Psoas muscle (tissue), 8 donors: ENCODE data around the gene P4HA2. TPM values are rescaled to one million over a fixed set of nuclear protein-coding genes. Genes with fewer than 3 reads are reported as not detected.

Experiments
- ATAC-seq, 4 donors: fragments of 200-7000 bp; cut with Tn5 transposase; one replicate each; pipeline ENCODE4 v1.9.1; 2020; ENCODE audit warnings: moderate library complexity in 3 of 4, mild to moderate bottlenecking in 2 of 4
- DNase-seq, 2 donors: peaks; one replicate each; pipeline ENCODE4 v3.0.0-alpha.2; 2020
- H3K27ac ChIP-seq: fragments of 200-600 bp; one replicate; pipeline ENCODE4 v1.8.0; 2022
- H3K27me3 ChIP-seq, 3 donors: fragments of 200-600 bp in 1 of 3; one replicate each; pipeline versions ENCODE4 v1.6.1 to v1.8.0; 2013 to 2022; ENCODE audit warnings: low read length in 2 of 3, mild to moderate bottlenecking in 2 of 3, moderate library complexity in 1 of 3; ENCODE audit not compliant: insufficient read depth in 3 of 3
- H3K36me3 ChIP-seq, 2 donors: fragments of 200-600 bp in 1 of 2; one replicate each; pipeline versions ENCODE4 v1.6.1 to v1.8.0; 2013 to 2022; ENCODE audit warnings: low read depth in 1 of 2, mild to moderate bottlenecking in 1 of 2, moderate library complexity in 1 of 2; ENCODE audit not compliant: insufficient read depth in 1 of 2
- H3K4me1 ChIP-seq: fragments of 200-600 bp; one replicate; pipeline ENCODE4 v1.8.0; 2022
- H3K4me3 ChIP-seq: fragments of 200-600 bp; one replicate; pipeline ENCODE4 v1.8.0; 2022; ENCODE audit warnings: mild to moderate bottlenecking
- H3K9me3 ChIP-seq: fragments of 200-600 bp; one replicate; pipeline ENCODE4 v1.8.0; 2022
- WGBS, 3 donors: extraction: QIAGEN DNeasy Blood & Tissue Kit; methylation state at CpG; one replicate each; pipeline versions ENCODE4 v1.1.6 to v1.1.7; 2013; 5-methylcytosine and 5-hydroxymethylcytosine counted together
- intact Hi-C, 2 donors: fragments of 100-400 bp; cut with DNase I; formaldehyde crosslinking; loops; one replicate each; pipeline versions ENCODE4 v1.11.0 to v1.14.2; 2022
- polyA plus RNA-seq, 3 donors: library from polyadenylated mRNA; stranded (reverse); fragments of 200-250 nt; gene quantifications; one replicate each; pipeline ENCODE4 v1.2.3, GENCODE V29; 2013
- total RNA-seq, 4 donors: library from RNA; stranded (reverse); fragmentation: NEBNext Ultra II Directional in 2 of 4; extraction: Animal tissue kit (Norgen Biotek cat#: 25700) in 2 of 4; gene quantifications; one replicate each; pipeline versions ENCODE4 v1.2.1 to v1.2.4, GENCODE V29; 2021 to 2023
- TF ChIP-seq, protein P1 (sequence below): fragments of 200-600 bp; IDR thresholded peaks from one replicate; pipeline ENCODE4 v1.8.0; 2022; ENCODE audit warnings: antibody characterized with exemption
- donor health status: healthy with polysubstance abuse.
- donor health status: DM: no; HTN: no; CAD: no; lungs with moderate emphysema.
- donor health status: Bipolar disorder and iron deficiency.
- donor health status: healthy.
- donor health status: DM: yes; HTN: yes; CAD: no.
- donor health status: DM: no; HTN: no; CAD: no.
- donor health status: DM: no; HTN: no; CAD: no.
- donor health status: DM: yes; HTN: yes; CAD: no.

P4HA2 gene
- total and polyA plus RNA-seq, 7 donors = 10.2 to 21.6 (median 13.7) TPM

DNA sequence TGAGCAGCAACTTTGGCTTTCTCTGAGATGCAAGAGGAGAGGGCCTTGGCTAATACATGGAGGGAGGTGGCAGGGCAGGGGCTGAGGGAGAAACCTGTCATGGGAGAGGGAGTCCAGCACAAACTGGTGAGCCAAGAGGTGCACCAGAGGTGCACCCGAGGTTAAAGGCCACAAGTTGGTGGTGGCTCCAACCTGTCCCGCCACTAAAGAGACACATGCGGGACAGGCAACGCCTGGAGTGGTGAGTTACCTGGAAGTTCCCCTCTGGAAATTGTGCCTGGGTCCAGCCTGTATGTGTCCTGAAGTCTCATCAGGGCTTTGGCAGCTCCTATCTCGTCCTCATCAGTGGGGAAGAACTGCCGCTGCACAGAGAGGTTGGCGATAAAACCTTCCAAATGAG, 14.0 kb downstream of the P4HA2 start:
- no peak for DNase-seq

DNA sequence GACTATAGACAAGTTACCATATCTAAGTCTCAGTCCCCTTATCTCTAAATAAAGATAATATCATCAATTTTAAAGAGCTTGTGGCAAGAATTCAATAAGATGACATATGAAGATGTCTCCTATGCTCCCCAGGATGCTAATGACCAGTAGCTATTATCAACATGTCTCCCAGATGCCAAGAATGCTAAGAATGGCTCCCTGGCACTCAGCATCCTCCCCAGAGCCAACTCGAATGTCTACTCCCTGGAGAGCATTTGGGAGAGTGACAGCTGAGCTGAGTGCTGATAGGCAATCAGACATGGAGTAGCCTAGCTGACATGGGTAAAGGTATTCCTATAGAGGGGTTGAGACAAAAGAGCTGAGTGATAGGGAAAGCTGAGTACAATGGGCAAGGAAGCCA, 15.9 kb downstream of the P4HA2 start:
- no peak overlapping the region for H3K27ac ChIP-seq

More for the DNA sequence above, 14.0 kb downstream of the P4HA2 start:
- Histone ChIP-seq H3K4me1 (peaks cover 31% of the 10 kb centered on the region), H3K4me3 (no peak overlapping the region), H3K9me3 (no peaks in the 10 kb centered on the region), H3K27ac (no peak overlapping the region), H3K27me3 (no peaks in the 10 kb centered on the region), H3K36me3 (peaks cover 0 to 62% of the 10 kb centered on the region in 2 donors)
- ATAC-seq = no peak
- TF ChIP-seq, protein P1, sequence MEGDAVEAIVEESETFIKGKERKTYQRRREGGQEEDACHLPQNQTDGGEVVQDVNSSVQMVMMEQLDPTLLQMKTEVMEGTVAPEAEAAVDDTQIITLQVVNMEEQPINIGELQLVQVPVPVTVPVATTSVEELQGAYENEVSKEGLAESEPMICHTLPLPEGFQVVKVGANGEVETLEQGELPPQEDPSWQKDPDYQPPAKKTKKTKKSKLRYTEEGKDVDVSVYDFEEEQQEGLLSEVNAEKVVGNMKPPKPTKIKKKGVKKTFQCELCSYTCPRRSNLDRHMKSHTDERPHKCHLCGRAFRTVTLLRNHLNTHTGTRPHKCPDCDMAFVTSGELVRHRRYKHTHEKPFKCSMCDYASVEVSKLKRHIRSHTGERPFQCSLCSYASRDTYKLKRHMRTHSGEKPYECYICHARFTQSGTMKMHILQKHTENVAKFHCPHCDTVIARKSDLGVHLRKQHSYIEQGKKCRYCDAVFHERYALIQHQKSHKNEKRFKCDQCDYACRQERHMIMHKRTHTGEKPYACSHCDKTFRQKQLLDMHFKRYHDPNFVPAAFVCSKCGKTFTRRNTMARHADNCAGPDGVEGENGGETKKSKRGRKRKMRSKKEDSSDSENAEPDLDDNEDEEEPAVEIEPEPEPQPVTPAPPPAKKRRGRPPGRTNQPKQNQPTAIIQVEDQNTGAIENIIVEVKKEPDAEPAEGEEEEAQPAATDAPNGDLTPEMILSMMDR = no peak
- intact Hi-C loops = loop anchor here in 1 of 2 donors (2.0 kb wide), 1 partner anchor 23 kb away; no protein-coding TSS in a partner anchor
- WGBS, 3 donors = 96 to 99% (median 98%) methylated on average over 7 of the region's 7 CpGs

DNA sequence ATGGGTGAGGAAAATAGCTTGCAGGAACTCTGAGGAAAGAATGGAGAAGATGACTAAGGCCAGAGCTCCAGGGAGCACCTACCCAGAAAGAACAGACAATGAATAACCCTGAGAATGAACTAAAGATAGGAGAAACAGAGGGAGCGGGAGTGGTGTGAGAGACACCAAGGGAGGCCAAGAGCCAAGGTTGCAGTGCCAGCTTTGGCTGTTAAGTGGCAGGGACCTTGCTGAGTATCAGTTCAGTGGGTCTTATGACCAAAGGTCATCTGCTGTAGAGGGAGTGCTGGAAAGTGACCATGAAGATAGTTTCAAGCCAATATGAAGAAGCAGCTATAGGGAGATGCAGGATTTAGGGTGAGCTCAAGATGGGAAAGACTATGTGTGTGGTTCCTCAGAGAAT, 16.7 kb downstream of the P4HA2 start:
- no peak overlapping the region for H3K4me3 ChIP-seq
- peaks cover 0 to 60% of the 10 kb centered on the region in 2 donors for H3K36me3 ChIP-seq
- no peak overlapping the region for H3K27ac ChIP-seq
- H3K27me3 ChIP-seq = no peaks in the 10 kb centered on the region
- DNase-seq (no peak), ATAC-seq (no peak)
- H3K4me1 ChIP-seq = peaks cover 39% of the 10 kb centered on the region
- no peaks in the 10 kb centered on the region for H3K9me3 ChIP-seq
- TF ChIP-seq, protein P1 = no peak
- 56 to 72% (median 57%) methylated on average over 1 of the region's 1 CpG for WGBS, 3 donors
- intact Hi-C loops = no loop called here

More for the DNA sequence above, 15.9 kb downstream of the P4HA2 start:
- no peaks in the 10 kb centered on the region for H3K27me3 ChIP-seq
- H3K4me3 ChIP-seq = no peak overlapping the region
- ATAC-seq (peak; percentile 21 to 71 (median 50)), DNase-seq (no peak)
- 12 to 26% (median 17%) methylated on average over 1 of the region's 1 CpG for WGBS, 3 donors
- TF ChIP-seq, protein P1 = no peak
- peaks cover 31% of the 10 kb centered on the region for H3K4me1 ChIP-seq
- peaks cover 0 to 66% of the 10 kb centered on the region in 2 donors for H3K36me3 ChIP-seq
- H3K9me3 ChIP-seq = no peaks in the 10 kb centered on the region
- intact Hi-C loops = no loop called here

DNA sequence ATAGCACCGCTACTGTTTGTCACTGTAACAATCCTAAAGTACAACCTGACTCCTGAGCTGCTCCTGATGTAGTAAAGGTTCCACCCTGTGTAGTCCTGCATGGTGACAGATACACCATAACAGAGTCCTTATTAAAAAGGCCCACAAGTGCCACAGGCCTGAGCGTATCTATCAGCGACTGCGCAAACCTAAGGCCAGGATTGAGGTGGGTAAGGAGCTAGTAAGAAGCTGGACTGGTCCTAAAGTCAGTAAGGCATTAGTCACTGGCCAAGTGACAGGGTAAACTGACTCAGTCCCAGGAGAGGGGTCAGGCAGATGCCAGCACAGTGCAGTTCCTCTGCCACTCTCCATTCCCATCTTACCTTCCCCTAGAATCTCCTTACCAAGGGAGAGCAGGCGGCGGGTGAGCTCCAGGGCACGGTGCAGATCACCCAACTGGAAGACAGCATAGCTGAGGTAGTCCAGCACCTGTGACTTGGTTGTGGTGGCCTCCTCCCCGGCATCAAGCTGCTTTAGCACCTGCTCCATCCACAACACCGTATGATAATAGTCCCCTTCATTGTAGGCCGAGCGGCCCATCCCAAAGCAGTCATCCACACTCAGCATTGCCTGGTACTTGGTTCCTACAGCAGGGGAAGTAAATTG, 17.6 kb downstream of the P4HA2 start:
- H3K4me3 ChIP-seq = no peak overlapping the region
- H3K27ac ChIP-seq = no peak overlapping the region
- DNase-seq = no peak
- TF ChIP-seq, protein P1 = no peak
- intact Hi-C loops = no loop called here
- no peaks in the 10 kb centered on the region for H3K9me3 ChIP-seq
- H3K4me1 ChIP-seq = peaks cover 43% of the 10 kb centered on the region
- H3K27me3 ChIP-seq = no peaks in the 10 kb centered on the region
- ATAC-seq = no peak
- WGBS, 3 donors = 95 to 98% (median 96%) methylated on average over 11 of the region's 11 CpGs
- H3K36me3 ChIP-seq = peaks cover 0 to 60% of the 10 kb centered on the region in 2 donors

DNA sequence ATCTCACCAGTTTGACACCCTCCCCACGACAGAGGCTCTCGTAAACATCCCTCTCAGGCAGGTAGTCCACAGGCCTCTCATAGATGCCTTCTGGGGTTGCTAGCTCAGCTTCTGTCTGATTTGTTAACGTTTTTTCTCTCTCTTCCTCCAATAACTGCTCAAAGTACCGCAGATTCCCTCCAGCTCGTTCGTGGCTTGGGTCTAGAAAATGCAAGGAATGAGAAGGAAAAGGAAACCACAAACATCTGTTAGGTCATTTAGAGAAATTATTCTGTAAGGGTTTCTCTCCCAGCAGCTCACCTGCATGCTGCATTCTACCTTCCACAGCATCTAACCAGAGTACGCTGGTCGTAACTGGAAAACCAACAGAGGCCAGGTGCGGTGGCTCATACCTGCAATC, 18.5 kb downstream of the P4HA2 start:
- TF ChIP-seq, protein P1 = no peak
- Histone ChIP-seq H3K27ac (no peak overlapping the region), H3K36me3 (peaks cover 0 to 67% of the 10 kb centered on the region in 2 donors), H3K4me1 (peaks cover 37% of the 10 kb centered on the region), H3K4me3 (no peak overlapping the region), H3K27me3 (no peaks in the 10 kb centered on the region), H3K9me3 (no peaks in the 10 kb centered on the region)
- DNase-seq (no peak), ATAC-seq (no peak)
- 85 to 89% (median 86%) methylated on average over 9 of the region's 9 CpGs for WGBS, 3 donors
- intact Hi-C loops = no loop called here
